GM13977 (cell line): ENCODE results near the gene HNRNPM.

Experiments used
- DNase-seq: peaks from one replicate; pipeline ENCODE4 v3.0.0; 2012; ENCODE audit warnings: low spot score
- CTCF ChIP-seq: IDR thresholded peaks from 2 replicates; pipeline ENCODE4 v1.5.1; 2012; ENCODE audit warnings: mild to moderate bottlenecking, control low read depth; ENCODE audit not compliant: insufficient read depth; ENCODE audit errors: extremely low read depth, missing control alignments
- in situ Hi-C: fragments of 300-500 bp; cut with MboI; formaldehyde crosslinking; loops from one replicate; pipeline ENCODE4 v1.12.0; 2022; ENCODE audit warnings: low sequenced_read_pairs, low pct_unique_long_range_greater_than_20kb, mixed read lengths, inconsistent platforms; ENCODE audit not compliant: unreplicated experiment

HNRNPM gene

DNA sequence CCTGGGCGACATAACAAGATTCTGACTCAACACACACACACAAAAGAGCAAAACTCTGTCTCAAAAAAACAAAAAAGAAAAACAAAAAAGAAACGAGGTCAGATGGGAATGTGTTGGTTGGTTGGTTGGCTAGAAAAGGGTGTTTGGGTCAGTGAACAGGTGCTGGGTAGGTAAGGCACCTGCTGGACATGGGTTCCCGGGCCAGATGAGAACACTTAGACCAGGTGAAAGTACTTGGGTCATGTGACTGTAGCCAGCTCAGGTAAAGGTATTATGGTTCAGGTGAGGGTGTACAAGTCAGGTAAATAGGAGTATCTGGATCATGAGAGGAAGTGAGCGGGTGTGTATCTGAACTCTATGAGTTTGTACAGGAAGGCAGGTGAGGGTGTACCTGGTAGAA, 83.7 kb downstream of the HNRNPM start:
- no peak for TF ChIP-seq CTCF
- no peak for DNase-seq
- in situ Hi-C loops: no loop called here

DNA sequence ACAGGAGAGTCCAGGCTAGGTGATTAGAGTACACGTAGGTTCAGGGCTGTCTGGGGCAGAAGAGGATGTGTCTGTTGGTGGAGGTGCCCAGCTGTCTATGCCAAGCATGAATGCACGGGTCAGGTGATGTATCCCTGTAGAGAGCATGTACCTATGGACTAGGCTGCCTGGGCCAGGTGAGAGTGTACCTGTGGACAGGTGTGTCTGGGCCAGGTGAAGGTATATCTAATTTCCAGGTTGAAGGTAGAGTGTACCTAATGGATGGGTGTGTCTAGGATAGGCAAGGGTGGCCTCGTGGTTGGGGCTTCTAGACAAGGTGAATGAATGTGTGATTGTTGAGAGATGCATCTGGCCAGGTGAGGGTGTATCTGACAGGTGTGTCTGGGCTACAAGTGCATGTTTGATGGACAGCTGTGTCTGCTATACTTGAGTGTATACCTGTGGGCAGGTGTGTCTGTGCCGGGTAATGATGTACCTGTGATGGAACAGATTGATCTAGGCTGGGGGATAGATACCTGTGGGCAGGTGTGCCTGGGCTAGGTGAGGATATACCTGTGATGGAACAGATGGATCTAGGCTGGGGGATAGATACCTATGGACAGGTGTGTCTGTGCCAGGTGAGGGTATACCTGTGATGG, 84.7 kb downstream of the HNRNPM start:
- no peak for TF ChIP-seq CTCF

DNA sequence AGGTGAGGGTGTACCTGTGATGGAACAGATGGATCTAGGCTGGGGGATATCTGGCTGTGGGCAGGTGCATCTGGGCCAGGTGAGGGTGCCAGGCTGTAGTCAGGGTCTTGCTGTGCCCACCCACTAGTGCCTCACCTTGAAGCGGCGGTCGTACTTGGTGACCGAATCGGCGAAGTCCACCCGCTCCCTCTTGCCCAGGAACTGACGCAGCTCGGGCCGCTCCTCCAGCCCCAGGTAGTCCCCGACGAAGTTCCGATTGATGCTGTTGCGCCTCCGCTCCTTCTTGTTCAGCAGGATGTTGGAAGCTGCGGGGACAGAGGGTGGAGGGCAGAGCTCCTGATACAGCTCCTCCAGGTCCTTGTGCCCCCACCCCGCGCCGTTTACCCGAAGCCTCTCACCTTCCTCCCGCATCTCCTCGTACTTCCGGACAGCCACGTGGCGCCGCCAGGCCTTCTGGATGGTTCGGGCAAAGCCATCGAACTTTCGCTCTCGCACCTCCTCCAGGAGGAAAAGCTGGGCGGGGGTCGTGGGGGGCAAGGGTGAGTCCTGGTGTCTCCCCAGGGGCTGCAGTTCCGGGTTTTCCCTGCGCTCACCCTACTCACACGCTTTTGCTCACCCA, 85.4 kb downstream of the HNRNPM start:
- in situ Hi-C loops: no loop called here
- no peak for DNase-seq
- TF ChIP-seq CTCF: no peak

More for the DNA sequence above, 84.7 kb downstream of the HNRNPM start:
- no peak for DNase-seq
- in situ Hi-C loops: no loop called here

DNA sequence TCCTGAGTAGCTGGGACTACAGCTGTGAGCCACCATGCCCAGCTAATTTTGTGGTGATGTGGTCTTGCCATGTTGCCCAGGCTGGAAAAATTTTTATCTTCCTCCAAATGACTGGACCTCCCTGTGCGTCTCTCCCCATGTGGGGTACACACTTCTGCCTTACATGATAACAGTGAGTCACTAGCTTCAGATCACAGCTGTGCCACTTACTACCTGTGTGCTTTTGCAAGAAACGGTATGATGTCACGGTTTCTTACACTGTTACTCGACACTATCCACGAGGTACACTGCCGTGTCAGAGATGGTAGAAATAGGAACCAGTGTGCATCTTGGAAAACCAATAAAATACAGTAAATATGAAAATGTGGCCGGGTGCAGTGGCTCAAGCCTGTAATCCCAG, 86.7 kb downstream of the HNRNPM start:
- in situ Hi-C loops: no loop called here
- no peak for TF ChIP-seq CTCF
- no peak for DNase-seq

GRCh38 chr19:8532225-8532624, 87.5 kb downstream of the HNRNPM start:
- in situ Hi-C loops: no loop called here
- DNase-seq: no peak
- no peak for TF ChIP-seq CTCF

GRCh38 chr19:8536282-8536681, 91.5 kb downstream of the HNRNPM start:
- no peak for TF ChIP-seq CTCF

DNA sequence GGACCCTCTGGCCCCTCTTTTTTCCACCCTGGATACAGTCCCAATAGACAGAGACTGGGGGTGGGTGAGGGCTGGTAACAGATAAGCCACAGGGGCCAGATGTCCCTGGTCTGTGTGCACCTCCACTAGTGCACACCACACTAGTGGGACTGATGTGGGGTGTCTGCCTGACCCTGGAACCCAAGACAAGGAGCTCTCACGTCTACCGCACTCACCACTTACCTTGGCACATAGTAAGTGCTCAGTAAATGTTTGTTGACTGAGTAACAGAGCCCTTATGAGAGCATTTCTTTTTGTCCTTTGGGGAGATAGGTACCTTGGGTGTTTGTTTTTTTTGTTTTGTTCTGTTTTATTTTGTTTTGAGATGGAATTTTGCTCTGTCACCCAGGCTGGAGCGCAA, 92.3 kb downstream of the HNRNPM start:
- no peak for TF ChIP-seq CTCF
- DNase-seq: no peak
- in situ Hi-C loops: no loop called here

More at GRCh38 chr19:8536282-8536681, 91.5 kb downstream of the HNRNPM start:
- in situ Hi-C loops: no loop called here
- no peak for DNase-seq
